K562 (cell line): ENCODE results near the gene MAST1. TPM values are rescaled to one million over a fixed set of nuclear protein-coding genes. Genes with fewer than 3 reads are reported as not detected.

ENCODE experiments used
- ARID4B ChIP-seq: sonication (generic); formaldehyde crosslinking; IDR thresholded peaks from 2 replicates; pipeline ENCODE4 v1.8.0; 2022; ENCODE audit warnings: mild to moderate bottlenecking, missing genetic modification reagents
- BCOR ChIP-seq: fragments of 450-650 bp; IDR thresholded peaks from 2 replicates; pipeline ENCODE4 v1.6.1; 2016
- CEBPG ChIP-seq, 3 experiments: fragments of 200-800 bp in 1 of 3; sonication (Bioruptor generic) in 1 of 3; sonication (generic) in 1 of 3; formaldehyde crosslinking in 1 of 3; IDR thresholded peaks in 2 of 3; conservative IDR thresholded peaks in 1 of 3; 2 replicates each; pipeline versions ENCODE4 v1.6.1 to v1.8.0; 2016 to 2022; ENCODE audit warnings: missing compliant biosample characterization in 2 of 3, missing genetic modification characterization in 2 of 3, mild to moderate bottlenecking in 1 of 3, missing genetic modification reagents in 1 of 3
- CHD2 ChIP-seq: IDR thresholded peaks from 2 replicates; pipeline ENCODE4 v1.6.1; 2011; ENCODE audit warnings: low read depth, low read length
- ETV1 ChIP-seq: fragments of 450-650 bp; conservative IDR thresholded peaks from 2 replicates; pipeline ENCODE4 v1.6.1; 2016; ENCODE audit warnings: missing genetic modification characterization, control low read depth, low read depth, missing compliant biosample characterization
- FOXP4 ChIP-seq: sonication (generic); formaldehyde crosslinking; IDR thresholded peaks from 2 replicates; pipeline ENCODE4 v1.8.0; 2022; ENCODE audit warnings: mild to moderate bottlenecking, missing genetic modification reagents, borderline replicate concordance
- HDGF ChIP-seq: fragments of 450-650 bp; IDR thresholded peaks from 2 replicates; pipeline ENCODE4 v1.6.1; 2016
- HNRNPUL1 ChIP-seq: fragments of 200-400 bp; formaldehyde crosslinking; IDR thresholded peaks from 2 replicates; pipeline ENCODE4 v1.6.1; 2017; ENCODE audit warnings: low read length
- MTF1 ChIP-seq: fragments of 250-450 bp; sonication (Bioruptor Pico); IDR thresholded peaks from 2 replicates; pipeline ENCODE4 v1.9.0; 2021; ENCODE audit warnings: moderate library complexity, mild to moderate bottlenecking, inconsistent platforms, borderline replicate concordance
- NCOA6 ChIP-seq: fragments of 450-650 bp; IDR thresholded peaks from 2 replicates; pipeline ENCODE4 v1.6.1; 2017; ENCODE audit warnings: mild to moderate bottlenecking
- NFRKB ChIP-seq: fragments of 450-650 bp; IDR thresholded peaks from 2 replicates; pipeline ENCODE4 v1.6.1; 2016; ENCODE audit warnings: low read depth
- PATZ1 ChIP-seq: fragments of 250-450 bp; sonication (Bioruptor Pico); IDR thresholded peaks from 2 replicates; pipeline ENCODE4 v1.5.0; 2020; ENCODE audit warnings: mild to moderate bottlenecking, borderline replicate concordance
- PTTG1 ChIP-seq: fragments of 450-650 bp; IDR thresholded peaks from 2 replicates; pipeline ENCODE4 v1.6.1; 2016; ENCODE audit warnings: low read depth, mild to moderate bottlenecking, missing genetic modification characterization, missing compliant biosample characterization
- SNIP1 ChIP-seq: fragments of 450-650 bp; IDR thresholded peaks from 2 replicates; pipeline ENCODE4 v1.7.1; 2017; ENCODE audit warnings: low read depth, mild to moderate bottlenecking
- SREBF2 ChIP-seq: sonication (generic); formaldehyde crosslinking; IDR thresholded peaks from 2 replicates; pipeline ENCODE4 v1.4.0; 2020; ENCODE audit warnings: mild to moderate bottlenecking, missing genetic modification reagents
- TCF3 ChIP-seq: sonication (generic); formaldehyde crosslinking; IDR thresholded peaks from 2 replicates; pipeline ENCODE4 v1.4.0; 2020; ENCODE audit warnings: mild to moderate bottlenecking, missing genetic modification reagents
- TRIM24 ChIP-seq, 2 experiments: fragments of 450-650 bp; IDR thresholded peaks; 2 replicates each; pipeline ENCODE4 v1.6.1; 2016
- polyA plus RNA-seq, 8 experiments: library from polyadenylated mRNA; depleted of rRNA in 4 of 8; stranded (reverse) in 5 of 8; unstranded in 3 of 8; fragments of >200 nt; fragmentation: Nextera tagmentation in 2 of 8; fragmentation: Illumina TruSeq in 1 of 8; extraction: Ambion mirVana in 2 of 8; extraction: Trizol in 1 of 8; gene quantifications; 2 replicates each; pipeline versions ENCODE4 v1.2.1 to v1.2.3, GENCODE V29; 2011 to 2014; ENCODE audit warnings: inconsistent platforms in 1 of 8, missing spikeins in 1 of 8
- total RNA-seq, 7 experiments: library from RNA; depleted of rRNA in 6 of 7; stranded (reverse); fragments of >200 nt in 6 of 7; fragmentation: Illumina TruSeq in 2 of 7; extraction: Trizol in 2 of 7; gene quantifications; 2 replicates each; pipeline versions ENCODE4 v1.2.1 to v1.2.3, GENCODE V29; 2011 to 2021; ENCODE audit warnings: low replicate concordance in 1 of 7

MAST1 gene
- total and polyA plus RNA-seq, 9 of the 15 experiments (the other 6 are each of a cell fraction or from before 2014, with no cell fraction given) = 0.48 to 10.3 (median 3.9) TPM

- no peak; the same call in 1 of the 2 replicates for TF ChIP-seq FOXP4 (CRISPR knock-in tag)
- TF ChIP-seq TCF3 = peak; percentile 36
- no peak; the same call in 1 of the 2 replicates for TF ChIP-seq NCOA6
- no peak for TF ChIP-seq MTF1
- no peak for TF ChIP-seq PATZ1 (CRISPR knock-in tag)
- TF ChIP-seq TRIM24 (IDR thresholded peaks at IDR 0.05) = no peak
- TF ChIP-seq ARID4B (CRISPR knock-in tag) = peak; percentile 94
- TF ChIP-seq HDGF = no peak
- TF ChIP-seq SREBF2 (CRISPR knock-in tag) = no peak
- TF ChIP-seq SNIP1 = no peak
- no peak for TF ChIP-seq HNRNPUL1
- TF ChIP-seq CEBPG (CRISPR knock-in tag; IDR thresholded peaks at IDR 0.05) = no peak
- no peak for TF ChIP-seq CEBPG (tag; conservative IDR thresholded peaks at IDR 0.05 in 1 of 2, IDR thresholded peaks at IDR 0.05 in 1 of 2)
- peak; percentile 51; the same call in 1 of the 2 replicates for TF ChIP-seq ETV1 (tag)
- no peak for TF ChIP-seq CHD2
- TF ChIP-seq NFRKB = no peak
- no peak for TF ChIP-seq PTTG1 (tag)
- TF ChIP-seq BCOR = 0 out of 2 replicates have a peak, but pooled peaks have one; percentile 39
These were observed 46.1 kb upstream of the MAST1 start (continued) for GRCh38 chr19:12792051-12792852.
